Kidney (tissue), 14 donors: ENCODE data around the gene MDM2. TPM values are rescaled to one million over a fixed set of nuclear protein-coding genes. Genes with fewer than 3 reads are reported as not detected.

Experiments
- DNase-seq, 5 donors: peaks; one replicate each; pipeline ENCODE4 v3.0.0-alpha.2; 2013 to 2020
- FAIRE-seq: peaks from 2 replicates; lab custom pipeline; 2012; peaks lifted over from hg19 to GRCh38; lab: Jason Lieb, UNC
- H3K27ac ChIP-seq, 2 donors: one replicate each; pipeline ENCODE4 v1.7.0; 2013; ENCODE audit warnings: low read depth in 2 of 2, low read length in 2 of 2, inconsistent platforms in 1 of 2
- H3K27me3 ChIP-seq: one replicate; pipeline ENCODE4 v1.7.1; 2013; ENCODE audit warnings: low read length, inconsistent platforms; ENCODE audit not compliant: control insufficient read depth, insufficient read depth
- H3K36me3 ChIP-seq, 3 donors: one replicate each; pipeline versions ENCODE4 v1.7.0 to v1.7.1; 2013; ENCODE audit warnings: low read length in 3 of 3, control low read depth in 1 of 3, inconsistent platforms in 1 of 3; ENCODE audit not compliant: insufficient read depth in 3 of 3, control insufficient read depth in 2 of 3
- H3K4me1 ChIP-seq, 3 donors: one replicate each; pipeline versions ENCODE4 v1.7.0 to v1.7.1; 2013; ENCODE audit warnings: low read length in 3 of 3, inconsistent platforms in 1 of 3, low read depth in 1 of 3; ENCODE audit not compliant: control insufficient read depth in 2 of 3, insufficient read depth in 2 of 3
- H3K4me3 ChIP-seq, 3 donors: one replicate each; pipeline versions ENCODE4 v1.7.0 to v1.8.1; 2013; ENCODE audit warnings: low read length in 3 of 3, control low read depth in 1 of 3, inconsistent platforms in 1 of 3
- H3K9ac ChIP-seq, 3 donors: one replicate each; pipeline versions ENCODE4 v1.7.0 to v1.7.1; 2013; ENCODE audit warnings: low read length in 3 of 3, control low read depth in 1 of 3, inconsistent platforms in 1 of 3
- H3K9me3 ChIP-seq, 3 donors: one replicate each; pipeline versions ENCODE4 v1.7.0 to v1.7.1; 2013; ENCODE audit warnings: low read length in 3 of 3, control low read depth in 1 of 3, inconsistent platforms in 1 of 3; ENCODE audit not compliant: control insufficient read depth in 2 of 3, insufficient read depth in 1 of 3
- intact Hi-C: fragments of 100-400 bp; cut with DNase I; formaldehyde crosslinking; loops from one replicate; pipeline ENCODE4 v1.11.1; 2022
- polyA plus RNA-seq: library from polyadenylated mRNA; stranded (reverse); fragments of 350-450 nt; fragmentation: Illumina TruSeq; extraction: RNeasy Lipid Tissue Mini Kit (QIAGEN cat#74804); gene quantifications from one replicate; pipeline ENCODE4 v1.2.3, GENCODE V29; 2014; ENCODE audit warnings: low read depth, low replicate concordance; ENCODE audit not compliant: insufficient read depth
- total RNA-seq: library from RNA; stranded (reverse); fragmentation: NEBNext Ultra II Directional; extraction: Animal tissue kit (Norgen Biotek cat#: 25700); gene quantifications from one replicate; pipeline ENCODE4 v1.2.1, GENCODE V29; 2021
- TF ChIP-seq, protein P1 (sequence below): IDR thresholded peaks from 3 replicates; pipeline ENCODE4 v1.5.1; 2012; ENCODE audit warnings: mild to moderate bottlenecking, moderate library complexity, borderline replicate concordance; ENCODE audit not compliant: insufficient read depth; ENCODE audit errors: extremely low read depth
- donor health status: control.
- donor health status: control.
- donor health status: control.
- donor health status: control.
- donor health status: control.
- donor health status: DM: yes; HTN: yes; CAD: no.
- donor health status: Normal renal cell carcinoma (clear cell type).

The MDM2 gene
- total and polyA plus RNA-seq, 2 donors from 2014 or later: 38.5 to 103 TPM

DNA sequence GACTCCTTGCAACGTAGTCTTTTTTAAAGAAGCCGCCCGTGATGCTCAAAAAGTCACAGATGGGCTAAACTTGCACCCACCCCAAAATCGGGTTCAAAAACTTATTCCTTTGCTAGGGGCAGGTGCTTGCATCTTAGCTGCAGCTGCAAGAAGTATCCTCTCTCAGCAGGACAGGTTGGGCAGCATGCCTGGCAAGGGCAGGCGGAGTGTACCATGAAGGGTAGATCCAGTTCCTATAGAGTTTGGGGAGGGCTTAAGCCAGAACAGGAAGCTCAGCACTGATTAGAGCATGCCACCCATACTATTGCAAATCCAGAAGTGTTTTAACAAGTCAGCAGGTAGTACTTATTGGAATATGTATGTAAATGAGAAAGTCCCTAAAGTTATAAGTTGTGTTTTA lies 76.3 kb downstream of the MDM2 start:
- Histone ChIP-seq H3K27me3 (no peaks in the 10 kb centered on the region), H3K9ac (no peak overlapping the region), H3K4me3 (no peak overlapping the region), H3K27ac (no peak overlapping the region), H3K36me3 (peaks cover 0 to 10% (median 6%) of the 10 kb centered on the region in 3 donors), H3K4me1 (no peaks in the 10 kb centered on the region), H3K9me3 (no peaks in the 10 kb centered on the region)
- intact Hi-C loops: no loop called here
- FAIRE-seq: no peak
- DNase-seq: no peak
- TF ChIP-seq, protein P1, sequence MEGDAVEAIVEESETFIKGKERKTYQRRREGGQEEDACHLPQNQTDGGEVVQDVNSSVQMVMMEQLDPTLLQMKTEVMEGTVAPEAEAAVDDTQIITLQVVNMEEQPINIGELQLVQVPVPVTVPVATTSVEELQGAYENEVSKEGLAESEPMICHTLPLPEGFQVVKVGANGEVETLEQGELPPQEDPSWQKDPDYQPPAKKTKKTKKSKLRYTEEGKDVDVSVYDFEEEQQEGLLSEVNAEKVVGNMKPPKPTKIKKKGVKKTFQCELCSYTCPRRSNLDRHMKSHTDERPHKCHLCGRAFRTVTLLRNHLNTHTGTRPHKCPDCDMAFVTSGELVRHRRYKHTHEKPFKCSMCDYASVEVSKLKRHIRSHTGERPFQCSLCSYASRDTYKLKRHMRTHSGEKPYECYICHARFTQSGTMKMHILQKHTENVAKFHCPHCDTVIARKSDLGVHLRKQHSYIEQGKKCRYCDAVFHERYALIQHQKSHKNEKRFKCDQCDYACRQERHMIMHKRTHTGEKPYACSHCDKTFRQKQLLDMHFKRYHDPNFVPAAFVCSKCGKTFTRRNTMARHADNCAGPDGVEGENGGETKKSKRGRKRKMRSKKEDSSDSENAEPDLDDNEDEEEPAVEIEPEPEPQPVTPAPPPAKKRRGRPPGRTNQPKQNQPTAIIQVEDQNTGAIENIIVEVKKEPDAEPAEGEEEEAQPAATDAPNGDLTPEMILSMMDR: no peak

DNA sequence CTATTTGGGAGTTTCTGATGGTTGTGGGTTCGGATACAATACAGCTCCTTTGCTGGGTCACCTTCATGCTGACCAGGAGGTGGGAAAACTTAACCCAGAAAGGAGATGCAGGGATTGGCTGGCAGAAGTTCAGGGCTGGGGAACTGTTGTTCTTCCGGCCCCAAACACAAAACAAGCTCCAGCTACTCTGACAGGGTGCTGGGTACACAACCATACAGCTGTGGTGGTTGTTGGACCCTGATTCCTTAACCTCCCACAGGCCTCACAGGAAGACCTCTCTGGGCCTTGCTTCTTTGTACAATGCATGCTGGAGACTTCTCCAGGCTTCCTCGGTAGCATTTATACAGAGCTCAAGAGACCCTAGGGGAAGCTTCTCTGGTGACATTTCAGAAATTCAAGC lies 77.4 kb downstream of the MDM2 start:
- TF ChIP-seq, protein P1: no peak
- no peak overlapping the region for H3K4me3 ChIP-seq
- H3K4me1 ChIP-seq: no peaks in the 10 kb centered on the region
- no peaks in the 10 kb centered on the region for H3K9me3 ChIP-seq
- DNase-seq (no peak), FAIRE-seq (no peak)
- no peak overlapping the region for H3K9ac ChIP-seq
- H3K27ac ChIP-seq: no peak overlapping the region
- H3K36me3 ChIP-seq: peaks cover 0 to 10% (median 6%) of the 10 kb centered on the region in 3 donors
- intact Hi-C loops: no loop called here
- H3K27me3 ChIP-seq: no peaks in the 10 kb centered on the region

DNA sequence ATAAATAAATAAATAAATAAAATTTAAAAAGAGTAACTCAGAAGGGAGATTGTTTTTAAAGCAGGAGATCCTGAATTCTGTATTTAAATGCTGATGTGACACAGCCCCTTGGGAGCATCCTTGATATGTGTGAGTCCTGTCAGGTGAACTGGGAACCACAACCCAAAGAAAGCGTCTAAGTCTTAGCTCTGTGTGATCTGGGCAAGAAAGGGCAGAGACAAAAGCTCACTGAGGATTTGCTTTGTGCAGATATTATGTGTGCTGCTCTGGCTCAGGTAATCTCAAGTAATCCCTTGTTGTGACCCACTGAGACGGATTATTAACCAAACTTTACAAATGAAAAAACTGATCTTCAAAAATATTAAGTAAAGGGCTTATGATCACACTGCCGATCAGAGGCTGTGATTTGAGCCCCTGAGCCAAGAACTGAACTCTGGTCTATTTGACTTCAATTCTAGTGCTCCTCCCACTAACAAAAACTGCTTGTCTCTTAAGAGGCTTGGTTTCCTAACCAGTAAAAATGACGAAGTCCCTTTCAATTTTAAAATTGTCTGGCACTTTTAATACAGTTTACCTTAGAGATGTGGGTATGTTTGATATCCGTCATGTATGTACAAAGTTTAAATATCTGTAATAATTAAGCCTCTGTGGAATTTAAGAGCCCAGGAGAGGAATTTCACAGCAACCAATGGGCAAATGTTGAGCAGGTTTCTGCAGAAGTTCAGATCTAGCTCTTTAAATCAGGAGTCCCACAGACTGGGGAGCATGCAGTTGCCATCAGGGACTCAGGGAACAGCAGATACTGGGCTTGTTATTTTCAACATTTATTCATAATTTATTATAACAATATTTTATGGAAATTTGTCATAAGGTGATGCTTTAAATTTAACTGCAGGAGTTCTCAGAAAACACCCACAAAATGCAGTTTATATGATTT lies 78.9 kb downstream of the MDM2 start:
- Histone ChIP-seq H3K27ac (no peak overlapping the region), H3K27me3 (no peaks in the 10 kb centered on the region), H3K9ac (no peak overlapping the region), H3K4me1 (peaks cover 0 to 3% (median 0%) of the 10 kb centered on the region in 3 donors), H3K4me3 (no peak overlapping the region), H3K9me3 (no peaks in the 10 kb centered on the region), H3K36me3 (peaks cover 0 to 10% (median 6%) of the 10 kb centered on the region in 3 donors)
- TF ChIP-seq, protein P1: no peak
- intact Hi-C loops: no loop called here
- FAIRE-seq (no peak), DNase-seq (no peak)
